HEK293 (cell line): Measurements from ENCODE around the gene TP53I3.

Experiments used
- FEZF1 ChIP-seq: fragments of 450-650 bp; formaldehyde crosslinking; IDR thresholded peaks from 2 replicates; pipeline ENCODE4 v1.5.1; 2016; ENCODE audit warnings: missing biosample characterization, missing genetic modification characterization
- GLI4 ChIP-seq: fragments of 450-650 bp; formaldehyde crosslinking; IDR thresholded peaks from 2 replicates; pipeline ENCODE4 v1.5.1; 2016; ENCODE audit warnings: missing biosample characterization, missing genetic modification characterization
- REPIN1 ChIP-seq: fragments of 450-650 bp; formaldehyde crosslinking; IDR thresholded peaks from 2 replicates; pipeline ENCODE4 v1.5.1; 2017; ENCODE audit warnings: missing biosample characterization, missing genetic modification characterization, low read depth
- ZNF121 ChIP-seq: fragments of 450-650 bp; formaldehyde crosslinking; IDR thresholded peaks from 2 replicates; pipeline ENCODE4 v1.5.1; 2016; ENCODE audit warnings: missing biosample characterization, missing genetic modification characterization
- ZNF140 ChIP-seq: fragments of 450-650 bp; formaldehyde crosslinking; IDR thresholded peaks from 2 replicates; pipeline ENCODE4 v1.5.1; 2016; ENCODE audit warnings: missing biosample characterization, missing genetic modification characterization
- ZNF23 ChIP-seq: fragments of 450-650 bp; formaldehyde crosslinking; IDR thresholded peaks from 2 replicates; pipeline ENCODE4 v1.5.1; 2016; ENCODE audit warnings: missing biosample characterization, missing genetic modification characterization, borderline replicate concordance
- ZNF24 ChIP-seq: fragments of 450-650 bp; formaldehyde crosslinking; IDR thresholded peaks from 2 replicates; pipeline ENCODE4 v1.5.1; 2016; ENCODE audit warnings: missing biosample characterization, missing genetic modification characterization
- ZNF266 ChIP-seq: fragments of 450-650 bp; formaldehyde crosslinking; IDR thresholded peaks from 2 replicates; pipeline ENCODE4 v1.5.1; 2016; ENCODE audit warnings: missing biosample characterization, missing genetic modification characterization, low read depth
- ZNF324 ChIP-seq: fragments of 450-650 bp; formaldehyde crosslinking; IDR thresholded peaks from 2 replicates; pipeline ENCODE4 v1.5.1; 2016; ENCODE audit warnings: missing biosample characterization, missing genetic modification characterization
- ZNF335 ChIP-seq: fragments of 450-650 bp; formaldehyde crosslinking; conservative IDR thresholded peaks from 2 replicates; pipeline ENCODE4 v1.5.1; 2016; ENCODE audit warnings: missing biosample characterization, missing genetic modification characterization
- ZNF473 ChIP-seq: fragments of 450-650 bp; formaldehyde crosslinking; IDR thresholded peaks from 2 replicates; pipeline ENCODE4 v1.5.1; 2017; ENCODE audit warnings: missing biosample characterization, missing genetic modification characterization
- ZNF670 ChIP-seq: fragments of 450-650 bp; formaldehyde crosslinking; IDR thresholded peaks from 2 replicates; pipeline ENCODE4 v1.5.1; 2016; ENCODE audit warnings: missing biosample characterization, missing genetic modification characterization, low read depth
- ZNF707 ChIP-seq: fragments of 450-650 bp; formaldehyde crosslinking; IDR thresholded peaks from 2 replicates; pipeline ENCODE4 v1.5.1; 2016; ENCODE audit warnings: missing biosample characterization, missing genetic modification characterization
- ZNF747 ChIP-seq: fragments of 450-650 bp; formaldehyde crosslinking; IDR thresholded peaks from 2 replicates; pipeline ENCODE4 v1.5.1; 2016; ENCODE audit warnings: missing biosample characterization, missing genetic modification characterization
- ZSCAN23 ChIP-seq: fragments of 450-650 bp; formaldehyde crosslinking; IDR thresholded peaks from 2 replicates; pipeline ENCODE4 v1.5.1; 2016; ENCODE audit warnings: missing biosample characterization, missing genetic modification characterization
- ZSCAN30 ChIP-seq: fragments of 450-650 bp; IDR thresholded peaks from 2 replicates; pipeline ENCODE4 v1.5.1; 2018; ENCODE audit warnings: missing biosample characterization, mild to moderate bottlenecking, missing genetic modification characterization, moderate library complexity
- TF ChIP-seq, protein P1 (sequence below): fragments of 450-650 bp; formaldehyde crosslinking; IDR thresholded peaks from 2 replicates; pipeline ENCODE4 v1.5.1; 2016; ENCODE audit warnings: missing biosample characterization, missing genetic modification characterization
- TF ChIP-seq, protein P2 (sequence below): fragments of 450-650 bp; formaldehyde crosslinking; IDR thresholded peaks from 2 replicates; pipeline ENCODE4 v1.5.1; 2016; ENCODE audit warnings: missing biosample characterization, missing genetic modification characterization
- TF ChIP-seq, protein P3 (sequence below): fragments of 450-650 bp; formaldehyde crosslinking; IDR thresholded peaks from 2 replicates; pipeline ENCODE4 v1.5.1; 2016; ENCODE audit warnings: missing biosample characterization, missing genetic modification characterization
- TF ChIP-seq, protein P4 (sequence below): fragments of 450-650 bp; formaldehyde crosslinking; IDR thresholded peaks from 2 replicates; pipeline ENCODE4 v1.5.1; 2016; ENCODE audit warnings: missing biosample characterization, missing genetic modification characterization, low read depth
- TF ChIP-seq, protein P5 (sequence below): fragments of 450-650 bp; formaldehyde crosslinking; IDR thresholded peaks from 2 replicates; pipeline ENCODE4 v1.5.1; 2016; ENCODE audit warnings: missing biosample characterization, missing genetic modification characterization
- TF ChIP-seq, protein P6 (sequence below): fragments of 450-650 bp; formaldehyde crosslinking; IDR thresholded peaks from 2 replicates; pipeline ENCODE4 v1.5.1; 2016; ENCODE audit warnings: missing biosample characterization, missing genetic modification characterization
- TF ChIP-seq, protein P7 (sequence below): fragments of 450-650 bp; formaldehyde crosslinking; IDR thresholded peaks from 2 replicates; pipeline ENCODE4 v1.5.1; 2016; ENCODE audit warnings: missing biosample characterization, missing genetic modification characterization

The TP53I3 gene

DNA sequence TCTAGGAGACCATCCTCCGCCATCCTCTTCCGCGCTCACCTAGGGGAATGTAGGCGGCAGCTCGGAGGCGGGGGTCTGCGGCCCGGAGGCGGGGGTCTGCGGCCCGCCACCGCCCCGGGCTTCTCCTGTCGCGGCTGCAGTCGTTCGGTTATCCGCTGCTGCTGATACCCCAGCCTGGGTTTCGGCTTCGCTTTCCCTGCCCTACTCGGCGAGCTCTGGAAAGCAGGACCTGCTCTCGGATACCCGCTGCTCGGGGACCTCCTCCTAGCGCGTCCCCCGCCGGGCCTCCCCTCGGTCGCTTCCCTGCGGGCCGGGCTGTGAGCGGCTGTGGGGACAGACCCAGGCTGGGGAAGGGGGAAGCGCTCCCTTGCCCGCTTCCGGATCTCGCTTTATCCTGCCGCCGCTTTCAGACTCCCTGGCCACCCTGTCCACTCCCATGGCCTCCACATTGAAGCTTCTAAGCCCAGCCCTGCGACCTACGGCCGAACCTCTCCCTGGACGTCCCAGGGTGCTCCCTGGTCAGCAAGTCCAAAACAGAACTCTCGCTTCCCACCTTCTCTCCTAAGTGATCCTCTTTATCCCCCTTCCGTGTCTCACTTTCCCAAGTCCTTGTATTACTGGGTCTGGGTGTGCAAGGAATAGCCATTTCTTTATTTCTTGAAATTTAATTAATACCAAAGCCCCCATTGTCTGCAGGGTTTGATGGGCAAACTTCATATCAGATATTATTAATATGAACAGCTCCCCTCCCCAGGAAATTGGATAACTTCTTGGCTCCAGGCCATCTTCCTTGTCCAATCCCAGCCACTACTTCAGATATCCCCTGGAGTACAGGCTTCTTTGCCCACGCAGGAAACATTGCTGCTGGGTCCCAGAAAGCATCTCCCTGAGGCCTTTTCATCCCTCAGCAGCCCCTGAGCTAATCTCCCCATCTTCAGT lies 34.3 kb downstream of the TP53I3 start (continued):
- no peak for TF ChIP-seq REPIN1
- TF ChIP-seq, protein P1, sequence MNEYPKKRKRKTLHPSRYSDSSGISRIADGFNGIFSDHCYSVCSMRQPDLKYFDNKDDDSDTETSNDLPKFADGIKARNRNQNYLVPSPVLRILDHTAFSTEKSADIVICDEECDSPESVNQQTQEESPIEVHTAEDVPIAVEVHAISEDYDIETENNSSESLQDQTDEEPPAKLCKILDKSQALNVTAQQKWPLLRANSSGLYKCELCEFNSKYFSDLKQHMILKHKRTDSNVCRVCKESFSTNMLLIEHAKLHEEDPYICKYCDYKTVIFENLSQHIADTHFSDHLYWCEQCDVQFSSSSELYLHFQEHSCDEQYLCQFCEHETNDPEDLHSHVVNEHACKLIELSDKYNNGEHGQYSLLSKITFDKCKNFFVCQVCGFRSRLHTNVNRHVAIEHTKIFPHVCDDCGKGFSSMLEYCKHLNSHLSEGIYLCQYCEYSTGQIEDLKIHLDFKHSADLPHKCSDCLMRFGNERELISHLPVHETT (tag by site-specific recombination): no peak
- TF ChIP-seq, protein P2, sequence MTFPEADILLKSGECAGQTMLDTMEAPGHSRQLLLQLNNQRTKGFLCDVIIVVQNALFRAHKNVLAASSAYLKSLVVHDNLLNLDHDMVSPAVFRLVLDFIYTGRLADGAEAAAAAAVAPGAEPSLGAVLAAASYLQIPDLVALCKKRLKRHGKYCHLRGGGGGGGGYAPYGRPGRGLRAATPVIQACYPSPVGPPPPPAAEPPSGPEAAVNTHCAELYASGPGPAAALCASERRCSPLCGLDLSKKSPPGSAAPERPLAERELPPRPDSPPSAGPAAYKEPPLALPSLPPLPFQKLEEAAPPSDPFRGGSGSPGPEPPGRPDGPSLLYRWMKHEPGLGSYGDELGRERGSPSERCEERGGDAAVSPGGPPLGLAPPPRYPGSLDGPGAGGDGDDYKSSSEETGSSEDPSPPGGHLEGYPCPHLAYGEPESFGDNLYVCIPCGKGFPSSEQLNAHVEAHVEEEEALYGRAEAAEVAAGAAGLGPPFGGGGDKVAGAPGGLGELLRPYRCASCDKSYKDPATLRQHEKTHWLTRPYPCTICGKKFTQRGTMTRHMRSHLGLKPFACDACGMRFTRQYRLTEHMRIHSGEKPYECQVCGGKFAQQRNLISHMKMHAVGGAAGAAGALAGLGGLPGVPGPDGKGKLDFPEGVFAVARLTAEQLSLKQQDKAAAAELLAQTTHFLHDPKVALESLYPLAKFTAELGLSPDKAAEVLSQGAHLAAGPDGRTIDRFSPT (tag by site-specific recombination): no peak
- no peak for TF ChIP-seq ZNF121 (tag by site-specific recombination)
- TF ChIP-seq ZNF670 (tag by site-specific recombination): no peak
- TF ChIP-seq ZSCAN23: no peak
- TF ChIP-seq, protein P3, sequence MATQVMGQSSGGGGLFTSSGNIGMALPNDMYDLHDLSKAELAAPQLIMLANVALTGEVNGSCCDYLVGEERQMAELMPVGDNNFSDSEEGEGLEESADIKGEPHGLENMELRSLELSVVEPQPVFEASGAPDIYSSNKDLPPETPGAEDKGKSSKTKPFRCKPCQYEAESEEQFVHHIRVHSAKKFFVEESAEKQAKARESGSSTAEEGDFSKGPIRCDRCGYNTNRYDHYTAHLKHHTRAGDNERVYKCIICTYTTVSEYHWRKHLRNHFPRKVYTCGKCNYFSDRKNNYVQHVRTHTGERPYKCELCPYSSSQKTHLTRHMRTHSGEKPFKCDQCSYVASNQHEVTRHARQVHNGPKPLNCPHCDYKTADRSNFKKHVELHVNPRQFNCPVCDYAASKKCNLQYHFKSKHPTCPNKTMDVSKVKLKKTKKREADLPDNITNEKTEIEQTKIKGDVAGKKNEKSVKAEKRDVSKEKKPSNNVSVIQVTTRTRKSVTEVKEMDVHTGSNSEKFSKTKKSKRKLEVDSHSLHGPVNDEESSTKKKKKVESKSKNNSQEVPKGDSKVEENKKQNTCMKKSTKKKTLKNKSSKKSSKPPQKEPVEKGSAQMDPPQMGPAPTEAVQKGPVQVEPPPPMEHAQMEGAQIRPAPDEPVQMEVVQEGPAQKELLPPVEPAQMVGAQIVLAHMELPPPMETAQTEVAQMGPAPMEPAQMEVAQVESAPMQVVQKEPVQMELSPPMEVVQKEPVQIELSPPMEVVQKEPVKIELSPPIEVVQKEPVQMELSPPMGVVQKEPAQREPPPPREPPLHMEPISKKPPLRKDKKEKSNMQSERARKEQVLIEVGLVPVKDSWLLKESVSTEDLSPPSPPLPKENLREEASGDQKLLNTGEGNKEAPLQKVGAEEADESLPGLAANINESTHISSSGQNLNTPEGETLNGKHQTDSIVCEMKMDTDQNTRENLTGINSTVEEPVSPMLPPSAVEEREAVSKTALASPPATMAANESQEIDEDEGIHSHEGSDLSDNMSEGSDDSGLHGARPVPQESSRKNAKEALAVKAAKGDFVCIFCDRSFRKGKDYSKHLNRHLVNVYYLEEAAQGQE (tag by site-specific recombination): no peak
- TF ChIP-seq FEZF1 (tag by site-specific recombination): no peak
- no peak for TF ChIP-seq ZNF266 (tag by site-specific recombination)
- no peak for TF ChIP-seq ZNF324 (tag by site-specific recombination)
- no peak for TF ChIP-seq GLI4 (tag by site-specific recombination)
- TF ChIP-seq ZNF747 (tag by site-specific recombination): no peak
- TF ChIP-seq, protein P4, sequence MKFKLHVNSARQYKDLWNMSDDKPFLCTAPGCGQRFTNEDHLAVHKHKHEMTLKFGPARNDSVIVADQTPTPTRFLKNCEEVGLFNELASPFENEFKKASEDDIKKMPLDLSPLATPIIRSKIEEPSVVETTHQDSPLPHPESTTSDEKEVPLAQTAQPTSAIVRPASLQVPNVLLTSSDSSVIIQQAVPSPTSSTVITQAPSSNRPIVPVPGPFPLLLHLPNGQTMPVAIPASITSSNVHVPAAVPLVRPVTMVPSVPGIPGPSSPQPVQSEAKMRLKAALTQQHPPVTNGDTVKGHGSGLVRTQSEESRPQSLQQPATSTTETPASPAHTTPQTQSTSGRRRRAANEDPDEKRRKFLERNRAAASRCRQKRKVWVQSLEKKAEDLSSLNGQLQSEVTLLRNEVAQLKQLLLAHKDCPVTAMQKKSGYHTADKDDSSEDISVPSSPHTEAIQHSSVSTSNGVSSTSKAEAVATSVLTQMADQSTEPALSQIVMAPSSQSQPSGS: no peak
- TF ChIP-seq, protein P5, sequence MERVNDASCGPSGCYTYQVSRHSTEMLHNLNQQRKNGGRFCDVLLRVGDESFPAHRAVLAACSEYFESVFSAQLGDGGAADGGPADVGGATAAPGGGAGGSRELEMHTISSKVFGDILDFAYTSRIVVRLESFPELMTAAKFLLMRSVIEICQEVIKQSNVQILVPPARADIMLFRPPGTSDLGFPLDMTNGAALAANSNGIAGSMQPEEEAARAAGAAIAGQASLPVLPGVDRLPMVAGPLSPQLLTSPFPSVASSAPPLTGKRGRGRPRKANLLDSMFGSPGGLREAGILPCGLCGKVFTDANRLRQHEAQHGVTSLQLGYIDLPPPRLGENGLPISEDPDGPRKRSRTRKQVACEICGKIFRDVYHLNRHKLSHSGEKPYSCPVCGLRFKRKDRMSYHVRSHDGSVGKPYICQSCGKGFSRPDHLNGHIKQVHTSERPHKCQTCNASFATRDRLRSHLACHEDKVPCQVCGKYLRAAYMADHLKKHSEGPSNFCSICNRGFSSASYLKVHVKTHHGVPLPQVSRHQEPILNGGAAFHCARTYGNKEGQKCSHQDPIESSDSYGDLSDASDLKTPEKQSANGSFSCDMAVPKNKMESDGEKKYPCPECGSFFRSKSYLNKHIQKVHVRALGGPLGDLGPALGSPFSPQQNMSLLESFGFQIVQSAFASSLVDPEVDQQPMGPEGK (tag by site-specific recombination): 0 out of 2 replicates have a peak, but pooled peaks have one; percentile 15
- no peak for TF ChIP-seq ZNF707 (tag by site-specific recombination)
- TF ChIP-seq, protein P6, sequence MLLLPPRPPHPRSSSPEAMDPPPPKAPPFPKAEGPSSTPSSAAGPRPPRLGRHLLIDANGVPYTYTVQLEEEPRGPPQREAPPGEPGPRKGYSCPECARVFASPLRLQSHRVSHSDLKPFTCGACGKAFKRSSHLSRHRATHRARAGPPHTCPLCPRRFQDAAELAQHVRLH (tag by site-specific recombination): no peak
- TF ChIP-seq ZNF23 (tag by site-specific recombination): no peak
- TF ChIP-seq ZNF335 (tag by site-specific recombination): peak; percentile 67
- TF ChIP-seq, protein P7, sequence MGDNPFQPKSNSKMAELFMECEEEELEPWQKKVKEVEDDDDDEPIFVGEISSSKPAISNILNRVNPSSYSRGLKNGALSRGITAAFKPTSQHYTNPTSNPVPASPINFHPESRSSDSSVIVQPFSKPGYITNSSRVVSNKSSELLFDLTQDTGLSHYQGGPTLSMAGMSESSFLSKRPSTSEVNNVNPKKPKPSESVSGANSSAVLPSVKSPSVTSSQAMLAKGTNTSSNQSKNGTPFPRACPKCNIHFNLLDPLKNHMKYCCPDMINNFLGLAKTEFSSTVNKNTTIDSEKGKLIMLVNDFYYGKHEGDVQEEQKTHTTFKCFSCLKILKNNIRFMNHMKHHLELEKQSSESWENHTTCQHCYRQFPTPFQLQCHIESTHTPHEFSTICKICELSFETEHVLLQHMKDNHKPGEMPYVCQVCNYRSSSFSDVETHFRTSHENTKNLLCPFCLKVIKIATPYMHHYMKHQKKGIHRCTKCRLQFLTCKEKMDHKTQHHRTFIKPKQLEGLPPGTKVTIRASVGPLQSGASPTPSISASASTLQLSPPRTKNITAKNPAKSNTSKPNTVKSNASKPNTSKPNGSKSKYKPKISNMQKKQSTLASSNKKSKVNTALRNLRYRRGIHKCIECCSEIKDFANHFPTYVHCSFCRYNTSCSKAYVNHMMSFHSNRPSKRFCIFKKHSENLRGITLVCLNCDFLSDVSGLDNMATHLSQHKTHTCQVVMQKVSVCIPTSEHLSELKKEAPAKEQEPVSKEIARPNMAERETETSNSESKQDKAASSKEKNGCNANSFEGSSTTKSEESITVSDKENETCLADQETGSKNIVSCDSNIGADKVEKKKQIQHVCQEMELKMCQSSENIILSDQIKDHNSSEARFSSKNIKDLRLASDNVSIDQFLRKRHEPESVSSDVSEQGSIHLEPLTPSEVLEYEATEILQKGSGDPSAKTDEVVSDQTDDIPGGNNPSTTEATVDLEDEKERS (tag by site-specific recombination): no peak
- peak; percentile 21; the same call in 1 of the 2 replicates for TF ChIP-seq ZSCAN30
- no peak for TF ChIP-seq ZNF473 (tag by site-specific recombination)
- TF ChIP-seq ZNF140 (tag by site-specific recombination): no peak
- no peak for TF ChIP-seq ZNF24 (tag by site-specific recombination)
